H9 (cell line): ENCODE measurements around the gene UTP3. TPM values are rescaled to one million over a fixed set of nuclear protein-coding genes. Genes with fewer than 3 reads are reported as not detected.

ENCODE experiments used
- DNase-seq: peaks from one replicate; pipeline ENCODE4 v3.0.0-alpha.2; 2017
- H2AFZ ChIP-seq: one replicate; pipeline ENCODE4 v1.6.1; 2013; ENCODE audit warnings: mild to moderate bottlenecking, low read length, control low read depth, moderate library complexity
- H2AK5ac ChIP-seq: 2 replicates; pipeline ENCODE4 v1.6.1; 2013; ENCODE audit warnings: low read length, control low read depth, mixed read lengths; ENCODE audit not compliant: insufficient read length
- H2BK120ac ChIP-seq: one replicate; pipeline ENCODE4 v1.6.1; 2013; ENCODE audit warnings: low read depth, mild to moderate bottlenecking, low read length, control low read depth, inconsistent platforms; ENCODE audit not compliant: poor library complexity, severe bottlenecking
- H2BK12ac ChIP-seq: 2 replicates; pipeline ENCODE4 v1.6.1; 2013; ENCODE audit warnings: low read length, control low read depth, mixed read lengths, low read depth; ENCODE audit not compliant: insufficient read length
- H2BK15ac ChIP-seq: 2 replicates; pipeline ENCODE4 v1.6.1; 2013; ENCODE audit warnings: low read depth, low read length, control low read depth
- H2BK20ac ChIP-seq: one replicate; pipeline ENCODE4 v1.6.1; 2013; ENCODE audit warnings: low read depth, mild to moderate bottlenecking, low read length, control low read depth, inconsistent platforms; ENCODE audit not compliant: poor library complexity, severe bottlenecking
- H2BK5ac ChIP-seq: 2 replicates; pipeline ENCODE4 v1.6.1; 2013; ENCODE audit warnings: low read length, control low read depth, mixed read lengths; ENCODE audit not compliant: insufficient read length
- H3K14ac ChIP-seq: 2 replicates; pipeline ENCODE4 v1.6.1; 2013; ENCODE audit warnings: low read length, control low read depth; ENCODE audit not compliant: insufficient read depth
- H3K18ac ChIP-seq: 2 replicates; pipeline ENCODE4 v1.6.1; 2013; ENCODE audit warnings: low read depth, mild to moderate bottlenecking, mixed read lengths, low read length, control low read depth; ENCODE audit not compliant: insufficient read length
- H3K23ac ChIP-seq: 2 replicates; pipeline ENCODE4 v1.6.1; 2013; ENCODE audit warnings: low read length, control low read depth, mixed read lengths, low read depth; ENCODE audit not compliant: insufficient read length
- H3K23me2 ChIP-seq: 2 replicates; pipeline ENCODE4 v1.6.1; 2013; ENCODE audit warnings: low read depth, mild to moderate bottlenecking, mixed read lengths, low read length, control low read depth; ENCODE audit not compliant: insufficient read length, poor library complexity, severe bottlenecking
- H3K27ac ChIP-seq: 2 replicates; pipeline ENCODE4 v1.5.1; 2013; ENCODE audit warnings: low read length, control low read depth, mixed read lengths, low read depth; ENCODE audit not compliant: insufficient read length
- H3K27me3 ChIP-seq: 2 replicates; pipeline ENCODE4 v1.6.1; 2013; ENCODE audit warnings: low read length, control low read depth, inconsistent platforms; ENCODE audit not compliant: insufficient read depth
- H3K4ac ChIP-seq: 2 replicates; pipeline ENCODE4 v1.6.1; 2013; ENCODE audit warnings: low read depth, mild to moderate bottlenecking, control low read depth, inconsistent platforms, low read length, moderate library complexity
- H3K4me1 ChIP-seq: 2 replicates; pipeline ENCODE4 v1.6.1; 2013; ENCODE audit warnings: low read length, control low read depth, inconsistent platforms; ENCODE audit not compliant: insufficient read depth
- H3K4me2 ChIP-seq: 2 replicates; pipeline ENCODE4 v1.6.1; 2013; ENCODE audit warnings: low read length, control low read depth, mixed read lengths; ENCODE audit not compliant: insufficient read length, insufficient read depth
- H3K56ac ChIP-seq: 2 replicates; pipeline ENCODE4 v1.6.1; 2013; ENCODE audit warnings: low read depth, mild to moderate bottlenecking, mixed read lengths, low read length, control low read depth; ENCODE audit not compliant: insufficient read length
- H3K79me1 ChIP-seq: 2 replicates; pipeline ENCODE4 v1.6.1; 2013; ENCODE audit warnings: low read depth, mild to moderate bottlenecking, moderate library complexity, low read length, control low read depth, inconsistent platforms; ENCODE audit not compliant: insufficient read depth, poor library complexity, severe bottlenecking
- H3K79me2 ChIP-seq: 2 replicates; pipeline ENCODE4 v1.6.1; 2013; ENCODE audit warnings: low read length, control low read depth, inconsistent platforms; ENCODE audit not compliant: insufficient read depth
- H3K9ac ChIP-seq: 2 replicates; pipeline ENCODE4 v1.6.1; 2013; ENCODE audit warnings: low read length, control low read depth, mixed read lengths; ENCODE audit not compliant: insufficient read length; ENCODE audit errors: extremely low read depth
- H3K9me3 ChIP-seq: one replicate; pipeline ENCODE4 v1.6.1; 2013; ENCODE audit warnings: low read depth, low read length, inconsistent platforms; ENCODE audit not compliant: control insufficient read depth
- H3T11ph ChIP-seq: one replicate; pipeline ENCODE4 v1.6.1; 2013; ENCODE audit warnings: mild to moderate bottlenecking, low read length, control low read depth, inconsistent platforms
- H4K20me1 ChIP-seq: one replicate; pipeline ENCODE4 v1.6.1; 2013; ENCODE audit not compliant: control insufficient read depth, insufficient read length, insufficient read depth
- H4K5ac ChIP-seq: 2 replicates; pipeline ENCODE4 v1.6.1; 2013; ENCODE audit warnings: low read depth, mild to moderate bottlenecking, mixed read lengths, low read length, control low read depth; ENCODE audit not compliant: insufficient read length
- H4K8ac ChIP-seq: replicated peaks from 2 replicates; pipeline ENCODE4 v1.6.1; 2013; ENCODE audit warnings: low read length, control low read depth, mixed read lengths, low read depth; ENCODE audit not compliant: insufficient read length
- H4K91ac ChIP-seq: 2 replicates; pipeline ENCODE4 v1.6.1; 2013; ENCODE audit warnings: low read depth, mild to moderate bottlenecking, moderate library complexity, mixed read lengths, low read length, control low read depth; ENCODE audit not compliant: insufficient read length
- H3K27ac Mint-ChIP-seq, 3 experiments: 2 replicates in 2 of 3; 3 replicates in 1 of 3; pipeline ENCODE4 v1.8.0; 2020 to 2021; ENCODE audit warnings: mixed read lengths in 3 of 3, mild to moderate bottlenecking in 1 of 3, moderate library complexity in 1 of 3
- H3K27me3 Mint-ChIP-seq: 2 replicates; pipeline ENCODE4 v1.8.0; 2021; ENCODE audit warnings: low read depth, mild to moderate bottlenecking, moderate library complexity, mixed read lengths
- H3K36me3 Mint-ChIP-seq, 3 experiments: 2 replicates in 2 of 3; 3 replicates in 1 of 3; pipeline ENCODE4 v1.8.0; 2020 to 2021; ENCODE audit warnings: low read depth in 3 of 3, mixed read lengths in 3 of 3; ENCODE audit not compliant: insufficient read depth in 1 of 3
- H3K4me1 Mint-ChIP-seq, 2 experiments: 2 replicates each; pipeline ENCODE4 v1.8.0; 2020; ENCODE audit warnings: mixed read lengths in 2 of 2
- H3K4me3 Mint-ChIP-seq, 2 experiments: 2 replicates in 1 of 2; 3 replicates in 1 of 2; pipeline ENCODE4 v1.8.0; 2020 to 2021; ENCODE audit warnings: mild to moderate bottlenecking in 2 of 2, mixed read lengths in 2 of 2, moderate library complexity in 1 of 2
- H3K9me3 Mint-ChIP-seq, 2 experiments: 2 replicates in 1 of 2; 3 replicates in 1 of 2; pipeline ENCODE4 v1.8.0; 2020; ENCODE audit warnings: mild to moderate bottlenecking in 2 of 2, mixed read lengths in 2 of 2, moderate library complexity in 1 of 2
- WGBS: extraction: QIAGEN DNeasy Blood & Tissue Kit; methylation state at CpG from one replicate; pipeline ENCODE4 v1.1.7; 2013; ENCODE audit warnings: missing lambda C conversion rate, low lambda C conversion rate, mixed read lengths; ENCODE audit not compliant: insufficient read length; ENCODE audit errors: extremely low coverage; 5-methylcytosine and 5-hydroxymethylcytosine counted together
- total RNA-seq: library from RNA; stranded (reverse); gene quantifications from 2 replicates; pipeline ENCODE4 v1.2.1, GENCODE V29; 2021
- TF ChIP-seq, protein P1 (sequence below): fragments of 200-600 bp; sonication (generic); conservative IDR thresholded peaks from 3 replicates; pipeline ENCODE4 v1.8.0; 2021; ENCODE audit warnings: antibody characterized with exemption, mild to moderate bottlenecking

Gene UTP3
- total RNA-seq, 1 experiment from 2014 or later: 49.3 TPM

DNA sequence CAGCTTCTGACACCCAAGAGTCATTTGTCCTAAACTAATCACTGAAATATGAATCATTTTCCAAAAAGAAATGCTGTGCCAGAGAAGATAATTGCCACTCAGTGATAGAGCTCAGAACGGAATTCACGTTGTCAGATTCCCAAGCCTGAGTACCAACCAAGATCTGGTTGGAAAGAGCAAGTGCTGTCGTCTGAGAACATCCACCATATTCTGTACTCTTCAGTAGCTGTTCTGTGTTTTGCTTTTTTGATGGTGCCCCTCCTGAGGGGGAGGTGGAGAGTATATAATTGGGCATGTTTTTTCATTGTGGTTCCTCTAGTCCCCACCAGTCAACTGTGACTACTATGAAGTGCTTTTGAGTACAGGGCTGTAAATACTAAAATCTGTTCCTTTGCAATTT lies 46.6 kb downstream of the UTP3 start:
- H3K23me2 ChIP-seq: no peaks in the 10 kb centered on the region
- Mint-ChIP-seq H3K27me3 (no peaks in the 10 kb centered on the region; the same call in 1 of the 2 replicates), H3K9me3 (no peaks in the 10 kb centered on the region)

More for the DNA sequence above, 46.6 kb downstream of the UTP3 start:
- H3K4me1 Mint-ChIP-seq: peaks cover under 1 to 7% of the 10 kb centered on the region in 2 experiments; a peak in 3 of 4 replicates
- Histone ChIP-seq H3K18ac (no peak overlapping the region), H3K27me3 (no peaks in the 10 kb centered on the region), H3K79me2 (no peaks in the 10 kb centered on the region), H4K8ac (no peak overlapping the region), H3K14ac (no peak overlapping the region), H3K9ac (no peak overlapping the region), H2BK15ac (no peak overlapping the region), H3K56ac (no peak overlapping the region), H4K20me1 (no peaks in the 10 kb centered on the region), H2BK120ac (no peak overlapping the region), H3K9me3 (no peaks in the 10 kb centered on the region), H2BK20ac (no peak overlapping the region), H3K23ac (no peak overlapping the region), H2AK5ac (no peak overlapping the region), H3K79me1 (peaks cover 2% of the 10 kb centered on the region), H3K27ac (no peak overlapping the region), H2BK5ac (no peak overlapping the region), H3K4me1 (no peaks in the 10 kb centered on the region), H3T11ph (no peak overlapping the region), H3K4ac (no peak overlapping the region), H2AFZ (no peak overlapping the region), H4K91ac (no peak overlapping the region), H3K4me2 (no peak overlapping the region), H2BK12ac (no peak overlapping the region), H4K5ac (no peak overlapping the region)
- H3K4me3 Mint-ChIP-seq: no peak overlapping the region
- no CpG with 5 or more reads among the region's 3 CpGs for WGBS
- H3K36me3 Mint-ChIP-seq: no peaks in the 10 kb centered on the region
- TF ChIP-seq, protein P1, sequence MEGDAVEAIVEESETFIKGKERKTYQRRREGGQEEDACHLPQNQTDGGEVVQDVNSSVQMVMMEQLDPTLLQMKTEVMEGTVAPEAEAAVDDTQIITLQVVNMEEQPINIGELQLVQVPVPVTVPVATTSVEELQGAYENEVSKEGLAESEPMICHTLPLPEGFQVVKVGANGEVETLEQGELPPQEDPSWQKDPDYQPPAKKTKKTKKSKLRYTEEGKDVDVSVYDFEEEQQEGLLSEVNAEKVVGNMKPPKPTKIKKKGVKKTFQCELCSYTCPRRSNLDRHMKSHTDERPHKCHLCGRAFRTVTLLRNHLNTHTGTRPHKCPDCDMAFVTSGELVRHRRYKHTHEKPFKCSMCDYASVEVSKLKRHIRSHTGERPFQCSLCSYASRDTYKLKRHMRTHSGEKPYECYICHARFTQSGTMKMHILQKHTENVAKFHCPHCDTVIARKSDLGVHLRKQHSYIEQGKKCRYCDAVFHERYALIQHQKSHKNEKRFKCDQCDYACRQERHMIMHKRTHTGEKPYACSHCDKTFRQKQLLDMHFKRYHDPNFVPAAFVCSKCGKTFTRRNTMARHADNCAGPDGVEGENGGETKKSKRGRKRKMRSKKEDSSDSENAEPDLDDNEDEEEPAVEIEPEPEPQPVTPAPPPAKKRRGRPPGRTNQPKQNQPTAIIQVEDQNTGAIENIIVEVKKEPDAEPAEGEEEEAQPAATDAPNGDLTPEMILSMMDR: no peak
- no peak for DNase-seq
- no peak overlapping the region for H3K27ac Mint-ChIP-seq
